Peyer's patch (tissue), 4 donors: ENCODE data around the gene VAMP2.

Experiments used
- POLR2A ChIP-seq, 2 donors: fragments of 450-650 bp; IDR thresholded peaks; one replicate each; pipeline ENCODE4 v1.5.1; 2017; ENCODE audit warnings: antibody characterized with exemption in 2 of 2, mild to moderate bottlenecking in 2 of 2, moderate library complexity in 2 of 2
- TF ChIP-seq, protein P1 (sequence below), 6 experiments: fragments of 450-650 bp in 4 of 6; fragments of 200-600 bp in 2 of 6; sonication (generic) in 1 of 6; IDR thresholded peaks; one replicate each; pipeline ENCODE4 v1.5.1; 2017 to 2019; ENCODE audit warnings: antibody characterized with exemption in 6 of 6, mild to moderate bottlenecking in 3 of 6, moderate library complexity in 1 of 6

DNA sequence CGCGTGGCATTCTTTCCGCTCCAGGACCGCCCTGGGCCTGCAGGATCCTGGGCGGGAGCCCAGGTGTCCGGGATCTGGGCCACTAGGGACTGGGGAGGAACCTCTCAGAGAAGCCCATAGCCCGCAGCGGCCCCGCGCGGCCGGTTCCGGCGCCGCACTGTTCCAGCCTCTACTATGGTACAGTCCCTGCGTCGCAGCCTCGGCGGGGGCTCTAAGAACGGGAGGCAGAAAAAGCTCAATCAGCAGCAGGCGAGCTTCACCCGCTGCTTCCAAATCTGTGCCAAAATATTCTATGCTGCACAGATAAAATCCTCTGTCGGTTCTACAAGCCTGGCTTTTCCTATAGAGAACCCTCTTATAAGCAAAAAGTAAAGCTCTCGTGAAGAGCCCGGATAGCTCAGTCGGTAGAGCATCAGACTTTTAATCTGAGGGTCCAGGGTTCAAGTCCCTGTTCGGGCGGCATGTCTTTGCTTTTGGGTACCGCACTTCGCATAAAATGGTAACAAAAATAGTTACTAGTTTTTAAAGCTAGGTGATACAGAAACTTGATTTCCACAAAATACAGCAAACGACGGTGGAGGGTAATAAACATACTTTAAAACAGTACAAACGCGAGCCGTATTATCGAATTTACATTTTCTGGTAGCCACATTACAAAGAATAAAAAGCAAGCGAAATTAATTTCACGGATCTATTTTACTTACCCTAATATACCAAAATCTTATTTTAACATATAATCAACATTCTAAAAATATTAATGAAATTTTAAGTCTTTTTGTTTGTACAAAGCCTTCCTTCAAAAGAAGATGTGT, 43.8 kb downstream of the VAMP2 start:
- TF ChIP-seq POLR2A (IDR thresholded peaks at IDR 0.05) = no peak
- TF ChIP-seq, protein P1, sequence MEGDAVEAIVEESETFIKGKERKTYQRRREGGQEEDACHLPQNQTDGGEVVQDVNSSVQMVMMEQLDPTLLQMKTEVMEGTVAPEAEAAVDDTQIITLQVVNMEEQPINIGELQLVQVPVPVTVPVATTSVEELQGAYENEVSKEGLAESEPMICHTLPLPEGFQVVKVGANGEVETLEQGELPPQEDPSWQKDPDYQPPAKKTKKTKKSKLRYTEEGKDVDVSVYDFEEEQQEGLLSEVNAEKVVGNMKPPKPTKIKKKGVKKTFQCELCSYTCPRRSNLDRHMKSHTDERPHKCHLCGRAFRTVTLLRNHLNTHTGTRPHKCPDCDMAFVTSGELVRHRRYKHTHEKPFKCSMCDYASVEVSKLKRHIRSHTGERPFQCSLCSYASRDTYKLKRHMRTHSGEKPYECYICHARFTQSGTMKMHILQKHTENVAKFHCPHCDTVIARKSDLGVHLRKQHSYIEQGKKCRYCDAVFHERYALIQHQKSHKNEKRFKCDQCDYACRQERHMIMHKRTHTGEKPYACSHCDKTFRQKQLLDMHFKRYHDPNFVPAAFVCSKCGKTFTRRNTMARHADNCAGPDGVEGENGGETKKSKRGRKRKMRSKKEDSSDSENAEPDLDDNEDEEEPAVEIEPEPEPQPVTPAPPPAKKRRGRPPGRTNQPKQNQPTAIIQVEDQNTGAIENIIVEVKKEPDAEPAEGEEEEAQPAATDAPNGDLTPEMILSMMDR (IDR thresholded peaks at IDR 0.05) = peak; percentile 70 to 85 (median 80)
